Measurements from ENCODE around the gene COL25A1.
"Not testable (repeated sequence)": the region's sequence is repeated elsewhere in the genome, so short reads cannot be mapped to it uniquely, and the experiment has no call there.

COL25A1 gene

DNA sequence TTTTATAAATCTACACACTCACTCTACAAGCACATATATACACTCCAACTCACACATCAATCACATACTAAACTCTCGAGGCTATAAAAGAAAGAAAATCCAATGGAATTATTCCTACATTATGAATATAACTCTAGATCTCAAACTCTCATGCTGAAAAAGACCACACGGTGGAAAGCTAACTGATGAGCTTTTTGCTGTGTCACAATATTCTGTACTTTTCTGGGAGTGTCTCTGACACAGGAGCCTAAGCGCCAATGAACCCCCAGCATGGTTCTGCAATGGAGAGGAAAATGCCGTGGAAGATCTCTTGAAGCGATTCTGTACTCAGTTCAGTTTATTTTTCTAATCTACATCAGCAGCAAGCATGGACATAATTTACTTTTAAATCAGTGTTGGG lies 415.4 kb downstream of the COL25A1 start:
- Mint-ChIP-seq H3K4me3 (no peak overlapping the region), H3K9me3 (no peaks in the 10 kb centered on the region), H3K27ac (no peak overlapping the region), H3K27me3 (no peaks in the 10 kb centered on the region), H3K36me3 (no peaks in the 10 kb centered on the region), H3K4me1 (no peaks in the 10 kb centered on the region)

DNA sequence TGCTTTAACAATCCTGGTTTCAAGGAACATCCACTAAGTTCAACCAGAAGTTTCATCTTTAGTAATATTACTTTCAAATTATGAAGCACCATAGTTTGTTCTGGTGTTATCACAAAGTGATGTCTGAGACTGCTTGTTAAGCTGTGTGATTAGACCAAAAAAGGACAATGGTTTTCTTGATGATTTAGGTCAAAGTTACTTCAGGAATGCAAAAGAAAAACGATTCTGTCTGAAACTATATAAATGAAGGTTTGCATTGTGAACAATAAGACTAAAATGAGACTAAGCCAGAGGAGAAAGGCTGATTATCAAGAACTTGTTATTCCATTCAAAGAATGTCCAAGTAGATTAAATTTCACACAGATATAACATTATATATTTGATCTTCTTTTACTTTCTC lies 417.2 kb downstream of the COL25A1 start:
- H3K4me1 Mint-ChIP-seq, result no peaks in the 10 kb centered on the region
- no peaks in the 10 kb centered on the region for H3K27me3 Mint-ChIP-seq
- no peaks in the 10 kb centered on the region for H3K36me3 Mint-ChIP-seq
- no peak overlapping the region for H3K4me3 Mint-ChIP-seq
- no peaks in the 10 kb centered on the region for H3K9me3 Mint-ChIP-seq
- no peak overlapping the region for H3K27ac Mint-ChIP-seq

DNA sequence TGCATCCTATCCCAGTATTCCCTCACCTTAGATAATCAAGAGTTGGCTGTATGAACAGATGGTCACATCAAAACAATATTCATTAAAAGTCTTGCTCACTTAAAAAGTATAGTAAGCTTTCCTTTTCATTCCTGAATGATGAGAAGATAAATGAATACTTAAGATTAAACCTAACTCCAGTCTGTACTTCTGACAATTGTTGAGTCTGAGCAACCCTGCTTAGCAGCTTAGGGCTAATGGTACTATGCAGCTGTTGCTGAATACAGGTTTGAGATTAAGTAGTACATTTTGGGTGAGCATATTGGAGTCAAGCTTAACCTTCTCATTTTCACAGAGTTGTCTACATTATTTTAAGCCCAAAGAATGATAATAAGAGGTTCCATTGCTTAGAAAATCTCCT lies 417.9 kb downstream of the COL25A1 start:
- no peak overlapping the region for H3K4me3 Mint-ChIP-seq
- no peaks in the 10 kb centered on the region for H3K36me3 Mint-ChIP-seq
- H3K27me3 Mint-ChIP-seq, result no peaks in the 10 kb centered on the region
- H3K27ac Mint-ChIP-seq, result no peak overlapping the region
- H3K9me3 Mint-ChIP-seq, result no peaks in the 10 kb centered on the region
- H3K4me1 Mint-ChIP-seq, result no peaks in the 10 kb centered on the region

DNA sequence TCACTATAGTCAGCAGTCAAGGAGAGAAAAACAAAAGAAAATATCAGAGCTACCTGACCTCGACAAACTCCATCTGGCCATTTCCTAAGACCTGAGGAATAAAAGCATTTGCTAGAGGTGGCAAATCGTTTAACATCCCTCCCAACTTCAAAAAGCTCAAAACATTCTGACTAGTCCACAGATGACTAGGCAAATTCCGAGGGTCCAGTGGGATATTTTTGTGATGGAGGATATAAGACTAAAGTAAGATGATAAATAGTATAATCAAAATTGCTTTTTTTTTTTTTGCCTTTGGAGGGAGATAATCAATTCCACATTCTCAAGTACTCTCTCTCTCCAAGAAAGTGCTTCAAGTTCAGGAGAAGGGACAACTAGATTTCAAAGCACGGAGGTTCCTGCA lies 420.5 kb downstream of the COL25A1 start:
- Mint-ChIP-seq H3K4me3 (no peak overlapping the region), H3K27ac (no peak overlapping the region), H3K4me1 (peaks cover 9% of the 10 kb centered on the region), H3K36me3 (no peaks in the 10 kb centered on the region), H3K9me3 (no peaks in the 10 kb centered on the region), H3K27me3 (no peaks in the 10 kb centered on the region)

DNA sequence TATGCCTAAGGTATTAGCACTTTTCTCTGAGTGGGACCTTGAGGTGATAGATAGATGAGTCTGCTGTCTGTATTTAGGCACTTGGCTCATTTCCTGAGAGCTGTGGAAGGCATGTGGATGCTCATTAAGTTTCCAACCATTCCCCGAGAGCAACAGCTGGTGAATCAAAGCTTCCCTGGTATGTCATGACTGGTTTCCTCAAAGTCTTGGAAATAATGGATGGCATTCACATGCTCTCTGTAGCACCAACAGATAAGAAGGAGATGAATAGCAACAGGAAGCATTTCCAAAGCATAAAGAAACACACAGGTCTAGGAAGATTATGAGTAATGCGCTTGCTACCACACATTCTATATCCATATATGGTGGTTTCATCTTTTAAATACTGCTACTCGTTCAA lies 421.3 kb downstream of the COL25A1 start:
- H3K27me3 Mint-ChIP-seq, result no peaks in the 10 kb centered on the region
- no peak overlapping the region for H3K4me3 Mint-ChIP-seq
- H3K27ac Mint-ChIP-seq, result no peak overlapping the region
- H3K36me3 Mint-ChIP-seq, result no peaks in the 10 kb centered on the region
- no peaks in the 10 kb centered on the region for H3K9me3 Mint-ChIP-seq
- peaks cover 9% of the 10 kb centered on the region for H3K4me1 Mint-ChIP-seq

DNA sequence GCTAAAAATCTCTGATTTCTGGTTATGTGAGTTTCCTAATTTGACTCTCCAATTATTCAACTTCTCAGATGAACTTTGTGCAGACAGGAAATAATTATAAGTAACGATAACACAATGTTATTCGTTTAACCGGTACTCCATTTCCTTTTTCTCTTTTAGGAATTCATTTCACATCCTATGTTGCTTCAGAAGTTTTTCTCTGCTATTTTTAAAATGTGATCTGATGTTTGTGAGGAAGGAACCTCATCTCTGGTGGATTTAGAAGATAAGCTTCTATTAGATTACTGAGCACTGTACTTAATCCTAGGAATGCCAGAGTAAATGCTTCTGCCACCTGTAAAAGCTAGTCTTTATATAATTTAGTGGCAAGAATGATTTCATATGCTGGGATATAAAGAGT lies 423.7 kb downstream of the COL25A1 start:
- Mint-ChIP-seq H3K27ac (no peak overlapping the region), H3K4me1 (peaks cover 9% of the 10 kb centered on the region), H3K27me3 (no peaks in the 10 kb centered on the region), H3K4me3 (no peak overlapping the region), H3K9me3 (no peaks in the 10 kb centered on the region), H3K36me3 (no peaks in the 10 kb centered on the region)

DNA sequence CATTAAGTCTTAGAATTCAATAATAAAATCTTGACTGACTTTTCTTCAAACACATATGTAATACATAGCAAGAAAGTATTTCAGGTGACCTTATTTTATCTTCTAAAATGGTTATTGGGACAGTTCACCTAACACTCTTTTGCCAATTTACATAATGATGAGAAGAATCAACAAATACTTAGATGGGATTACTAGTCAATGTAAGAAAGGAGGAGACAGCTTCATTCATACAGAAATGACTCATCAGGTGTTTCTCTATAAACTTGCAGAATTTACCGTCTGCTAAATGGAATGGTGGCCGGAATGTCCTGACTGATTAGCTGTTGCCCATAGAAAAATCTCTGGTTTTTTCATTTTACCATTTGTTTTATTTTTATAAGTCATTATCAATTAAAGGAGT lies 424.6 kb downstream of the COL25A1 start:
- Mint-ChIP-seq H3K4me3 (no peak overlapping the region), H3K4me1 (peaks cover 9% of the 10 kb centered on the region), H3K27ac (no peak overlapping the region), H3K27me3 (no peaks in the 10 kb centered on the region), H3K36me3 (no peaks in the 10 kb centered on the region), H3K9me3 (no peaks in the 10 kb centered on the region)

DNA sequence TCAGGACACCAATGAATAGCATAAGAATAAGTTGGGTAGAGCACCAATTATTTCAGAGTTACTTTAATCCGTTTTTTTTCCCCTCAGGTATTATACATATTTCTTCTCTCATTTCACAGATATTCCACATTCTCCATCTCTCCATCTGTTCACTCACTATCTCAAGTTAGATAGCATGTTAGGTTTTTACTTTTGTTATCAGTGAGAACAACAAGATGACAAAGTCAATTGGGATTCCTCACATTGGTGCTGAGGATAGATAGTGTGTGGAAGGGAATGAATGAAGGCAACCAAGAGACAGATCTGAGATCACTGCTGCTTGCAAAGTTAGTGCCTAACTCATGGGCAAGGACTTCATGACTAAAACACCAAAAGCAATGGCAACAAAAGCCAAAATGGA lies 427.7 kb downstream of the COL25A1 start:
- Mint-ChIP-seq H3K27ac (no peak overlapping the region), H3K27me3 (no peaks in the 10 kb centered on the region), H3K9me3 (no peaks in the 10 kb centered on the region), H3K4me1 (peaks cover 9% of the 10 kb centered on the region), H3K36me3 (no peaks in the 10 kb centered on the region), H3K4me3 (no peak overlapping the region)

DNA sequence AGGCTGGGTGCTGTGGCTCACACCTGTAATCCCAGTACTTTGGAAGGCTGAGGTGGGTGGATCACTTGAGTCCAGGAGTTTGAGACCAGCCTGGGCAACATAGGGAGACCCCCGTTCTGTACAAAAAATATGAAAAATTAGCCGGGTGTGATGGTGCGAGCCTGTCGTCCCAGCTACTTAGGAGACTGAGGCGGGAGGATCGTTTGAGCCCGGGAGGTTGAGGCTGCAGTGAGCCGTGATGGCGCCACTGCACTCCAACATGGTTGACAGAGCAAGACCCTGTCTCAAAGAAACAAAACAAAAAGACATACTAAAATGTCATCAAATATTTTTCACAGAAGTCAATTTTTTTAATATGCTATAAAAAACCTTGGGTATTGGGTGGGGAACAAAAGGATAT lies 432.5 kb downstream of the COL25A1 start:
- H3K9me3 Mint-ChIP-seq, H3K4me1 Mint-ChIP-seq, H3K27ac Mint-ChIP-seq, H3K36me3 Mint-ChIP-seq, H3K27me3 Mint-ChIP-seq, H3K4me3 Mint-ChIP-seq: not testable (repeated sequence)

DNA sequence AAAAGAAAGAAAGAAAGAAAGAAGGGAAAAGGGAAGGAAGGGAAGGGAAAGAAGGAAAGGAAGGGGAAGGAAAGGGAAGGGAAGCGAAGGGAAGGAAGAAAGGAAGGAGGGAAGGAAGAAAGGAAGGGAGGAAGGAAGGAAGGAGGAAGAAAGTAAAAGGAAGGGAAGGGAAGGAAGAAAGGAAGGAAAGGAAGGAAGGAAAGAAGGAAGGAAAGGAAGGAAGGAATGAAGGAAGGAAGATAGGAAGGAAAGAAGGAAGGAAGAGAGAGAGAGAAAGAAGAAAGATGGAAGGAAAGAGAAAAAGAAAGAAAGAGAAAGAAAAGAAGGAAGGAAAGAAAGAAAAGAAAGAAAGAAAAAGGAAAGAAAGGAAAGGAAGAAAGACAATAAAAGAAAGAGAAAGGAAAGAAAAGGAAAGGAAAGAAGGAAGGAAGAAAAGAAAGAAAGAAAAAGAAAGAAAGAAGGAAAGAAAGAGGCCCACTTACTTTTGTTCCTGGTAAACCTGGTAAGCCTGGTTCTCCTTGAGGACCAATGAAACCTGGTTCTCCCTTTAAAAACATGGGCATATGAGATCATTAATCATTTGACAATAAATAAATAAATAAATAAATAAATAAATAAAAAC lies 433.7 kb downstream of the COL25A1 start:
- H3K4me3 Mint-ChIP-seq, result no peak overlapping the region
- no peaks in the 10 kb centered on the region for H3K36me3 Mint-ChIP-seq
- no peaks in the 10 kb centered on the region for H3K4me1 Mint-ChIP-seq
- H3K27ac Mint-ChIP-seq, result no peak overlapping the region
- H3K27me3 Mint-ChIP-seq, result peaks cover 1% of the 10 kb centered on the region
- H3K9me3 Mint-ChIP-seq, result no peaks in the 10 kb centered on the region

DNA sequence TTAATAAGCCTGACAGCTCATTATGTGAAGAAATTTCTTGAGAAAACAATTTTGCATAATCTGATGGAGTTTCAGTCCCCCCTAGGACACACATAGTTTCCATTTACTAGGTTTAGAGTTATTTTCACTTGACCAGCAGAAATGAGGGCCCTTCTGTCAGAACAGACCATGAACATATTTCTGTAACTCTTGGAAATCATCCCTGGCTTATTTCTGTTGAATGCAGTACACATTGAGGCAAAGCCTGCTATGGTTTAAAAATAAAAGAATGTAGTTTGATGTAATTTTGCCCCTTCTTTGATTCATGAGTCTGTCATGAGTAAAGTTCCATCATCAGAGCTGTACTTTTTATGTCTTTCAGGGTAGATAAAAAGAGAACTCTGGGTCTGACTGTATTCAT lies 435.0 kb downstream of the COL25A1 start:
- Mint-ChIP-seq H3K4me3 (no peak overlapping the region), H3K27ac (no peak overlapping the region), H3K9me3 (no peaks in the 10 kb centered on the region), H3K4me1 (no peaks in the 10 kb centered on the region), H3K27me3 (peaks cover 1% of the 10 kb centered on the region), H3K36me3 (no peaks in the 10 kb centered on the region)

DNA sequence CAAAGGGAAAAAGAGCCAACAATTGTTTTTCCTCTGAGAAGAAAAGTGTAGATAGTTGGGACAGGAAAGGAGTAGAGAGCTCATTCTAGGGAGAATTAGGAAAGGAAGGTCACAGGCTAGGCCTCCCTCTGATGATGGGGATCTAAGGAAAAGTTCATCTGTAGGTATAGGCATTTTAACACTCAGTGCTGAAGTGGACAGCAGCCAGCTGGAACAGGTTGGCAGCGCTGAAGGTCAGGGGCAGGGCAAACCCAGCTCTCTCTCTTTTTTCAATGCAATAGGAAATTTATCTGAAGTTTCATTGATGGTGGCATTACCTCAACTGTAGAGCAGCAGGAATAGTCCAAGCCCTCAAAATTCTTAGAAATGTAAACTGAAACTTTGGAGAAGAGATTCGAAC lies 441.1 kb downstream of the COL25A1 start:
- no peaks in the 10 kb centered on the region for H3K4me1 Mint-ChIP-seq
- H3K27me3 Mint-ChIP-seq, result peaks cover 1% of the 10 kb centered on the region
- H3K27ac Mint-ChIP-seq, result no peak overlapping the region
- H3K36me3 Mint-ChIP-seq, result no peaks in the 10 kb centered on the region
- H3K9me3 Mint-ChIP-seq, result no peaks in the 10 kb centered on the region
- H3K4me3 Mint-ChIP-seq, result no peak overlapping the region

DNA sequence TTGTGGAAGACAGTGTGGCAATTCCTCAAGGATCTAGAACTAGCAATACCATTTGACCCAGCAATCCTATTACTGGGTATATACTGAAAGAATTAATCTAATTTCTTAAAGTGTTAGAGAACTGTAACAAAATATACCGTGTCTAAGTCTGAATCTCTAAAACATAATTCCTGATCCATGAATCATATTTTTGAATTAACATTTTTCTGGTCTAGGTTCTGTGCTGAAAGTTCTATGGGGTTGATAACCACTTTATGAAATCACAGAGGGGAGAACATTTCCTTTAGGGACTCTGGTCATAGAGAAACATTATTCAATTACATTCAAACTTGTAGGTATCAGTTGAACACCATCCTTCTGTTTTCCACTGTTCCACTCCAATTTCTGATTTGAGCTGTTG lies 447.7 kb downstream of the COL25A1 start:
- Mint-ChIP-seq H3K9me3 (no peaks in the 10 kb centered on the region), H3K27ac (no peak overlapping the region), H3K4me1 (peaks cover 20% of the 10 kb centered on the region), H3K36me3 (no peaks in the 10 kb centered on the region), H3K4me3 (no peak overlapping the region), H3K27me3 (no peaks in the 10 kb centered on the region)

DNA sequence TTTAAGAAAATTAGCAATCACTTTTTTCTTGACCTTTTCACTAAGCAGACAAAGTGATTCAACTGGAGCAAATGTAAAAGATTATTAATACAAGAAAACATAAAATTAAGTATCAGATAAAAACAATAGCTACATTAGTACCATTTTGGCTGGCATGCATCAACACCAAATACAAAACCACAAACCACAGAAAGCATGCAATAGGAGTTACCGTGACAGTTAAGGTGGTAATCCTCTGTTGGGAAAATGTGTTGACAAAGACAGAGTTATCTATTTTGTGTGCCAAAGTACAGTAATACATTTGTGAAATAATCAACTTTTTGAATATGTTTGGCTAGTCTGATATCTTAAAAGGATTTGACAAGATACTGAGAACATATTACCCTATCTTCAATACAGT lies 449.8 kb downstream of the COL25A1 start:
- peaks cover 28% of the 10 kb centered on the region for H3K4me1 Mint-ChIP-seq
- no peak overlapping the region for H3K27ac Mint-ChIP-seq
- no peaks in the 10 kb centered on the region for H3K36me3 Mint-ChIP-seq
- H3K4me3 Mint-ChIP-seq, result no peak overlapping the region
- H3K27me3 Mint-ChIP-seq, result no peaks in the 10 kb centered on the region
- no peaks in the 10 kb centered on the region for H3K9me3 Mint-ChIP-seq

DNA sequence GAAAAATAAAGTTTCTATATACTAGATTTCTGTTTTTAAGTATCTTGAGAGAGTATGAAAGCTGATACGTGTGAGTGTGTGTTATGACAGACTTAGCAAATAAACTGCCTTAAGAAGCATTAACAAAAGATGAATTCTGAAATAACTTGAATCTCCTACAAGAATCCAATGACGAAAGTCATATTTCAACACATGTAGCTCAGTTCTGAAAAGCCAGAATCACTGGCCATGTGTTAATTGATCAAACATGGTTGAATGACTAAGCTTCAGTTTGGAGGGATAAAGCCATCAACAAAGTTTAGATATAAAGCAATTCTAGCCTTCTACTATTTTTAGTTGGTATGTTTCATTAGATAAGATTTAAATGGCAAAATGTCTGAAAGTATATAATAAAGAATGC lies 451.1 kb downstream of the COL25A1 start:
- no peak overlapping the region for H3K4me3 Mint-ChIP-seq
- H3K36me3 Mint-ChIP-seq, result no peaks in the 10 kb centered on the region
- no peak overlapping the region for H3K27ac Mint-ChIP-seq
- no peaks in the 10 kb centered on the region for H3K9me3 Mint-ChIP-seq
- peaks cover 28% of the 10 kb centered on the region for H3K4me1 Mint-ChIP-seq
- H3K27me3 Mint-ChIP-seq, result no peaks in the 10 kb centered on the region

DNA sequence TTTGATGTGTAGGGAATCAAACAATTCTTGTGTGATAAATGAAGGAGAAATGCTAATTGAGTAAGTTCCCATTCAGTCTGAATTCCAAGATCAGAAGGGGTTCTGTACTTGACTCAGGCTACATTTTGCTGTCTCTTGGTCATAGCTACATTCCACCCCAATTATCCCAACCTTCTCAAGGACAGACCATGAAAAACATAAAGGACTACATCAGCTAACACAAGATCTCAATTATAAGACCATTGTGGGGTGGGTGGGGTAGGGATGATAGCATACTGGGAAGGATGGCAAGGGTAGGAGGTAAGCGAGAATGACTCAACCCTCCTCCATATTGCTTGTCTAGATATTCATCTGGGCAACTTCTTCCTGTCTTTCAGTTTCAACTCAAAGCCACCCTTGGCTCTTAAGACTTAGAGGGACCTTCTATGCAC lies 452.2 kb downstream of the COL25A1 start:
- no peaks in the 10 kb centered on the region for H3K36me3 Mint-ChIP-seq
- H3K4me3 Mint-ChIP-seq, result no peak overlapping the region
- no peak overlapping the region for H3K27ac Mint-ChIP-seq
- no peaks in the 10 kb centered on the region for H3K27me3 Mint-ChIP-seq
- H3K4me1 Mint-ChIP-seq, result peaks cover 28% of the 10 kb centered on the region
- no peaks in the 10 kb centered on the region for H3K9me3 Mint-ChIP-seq

DNA sequence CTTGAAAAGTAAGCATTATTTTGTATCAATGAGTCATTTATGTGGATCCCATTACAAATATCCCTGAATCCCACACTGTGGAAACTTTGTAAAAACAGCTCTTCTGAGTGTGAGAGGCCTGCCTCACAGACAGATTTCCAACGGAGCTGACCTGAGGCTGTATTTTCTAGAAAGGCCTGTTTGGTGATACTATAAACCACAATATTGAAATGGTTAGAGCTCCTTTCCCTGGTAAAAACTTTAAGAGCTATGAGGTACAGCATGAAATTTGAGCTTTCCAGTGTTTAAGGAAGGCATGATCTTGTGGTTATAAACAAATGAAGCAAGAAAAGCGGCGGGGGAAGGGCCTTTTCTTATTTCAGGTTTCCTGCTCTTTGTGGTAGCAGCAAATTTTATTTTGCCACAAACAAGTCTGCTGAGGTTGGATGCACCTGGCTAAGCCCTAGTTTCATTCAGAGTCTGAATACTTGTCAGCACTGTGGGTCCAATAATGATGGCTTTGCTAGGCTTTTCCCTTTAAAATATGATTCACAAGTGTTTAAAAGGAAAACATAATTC lies 452.8 kb downstream of the COL25A1 start:
- Mint-ChIP-seq H3K9me3 (no peaks in the 10 kb centered on the region), H3K27me3 (no peaks in the 10 kb centered on the region), H3K27ac (no peak overlapping the region), H3K4me3 (no peak overlapping the region), H3K36me3 (no peaks in the 10 kb centered on the region), H3K4me1 (peaks cover 28% of the 10 kb centered on the region)

Data from activated naive CD4-positive, alpha-beta T cell treated with anti-CD3 and anti-CD28 coated beads, Interleukin-2, amount 50 U/mL, for 24 hours (primary cell).